22Rv1 (cell line): Measurements from ENCODE around the gene DESI2.

Experiments used
- ZFX ChIP-seq: fragments of 450-650 bp; IDR thresholded peaks from 2 replicates; pipeline ENCODE4 v1.6.1; 2017; ENCODE audit warnings: antibody characterized with exemption, borderline replicate concordance
- TF ChIP-seq, protein P1 (sequence below): fragments of 450-650 bp; IDR thresholded peaks from 2 replicates; pipeline ENCODE4 v1.5.1; 2017; ENCODE audit warnings: mild to moderate bottlenecking

DNA sequence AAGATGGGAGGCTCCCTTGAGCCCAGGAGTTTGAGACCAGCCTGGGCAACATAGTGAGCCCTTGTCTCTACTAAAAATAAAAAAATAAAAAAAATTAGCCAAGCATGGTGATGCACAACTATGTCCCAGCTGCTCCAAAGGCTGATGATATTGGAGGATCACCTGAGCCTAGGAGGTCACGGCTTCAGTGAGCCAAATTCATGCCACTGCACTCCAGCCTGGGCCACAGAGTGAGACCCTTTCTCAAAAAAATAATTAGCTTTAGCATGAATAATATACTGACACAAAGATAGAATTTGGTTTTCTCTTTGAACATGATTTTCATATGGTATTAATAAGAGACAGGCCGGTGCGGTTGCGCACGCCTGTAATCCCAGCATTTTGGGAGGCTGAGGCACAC, 88.8 kb downstream of the DESI2 start:
- TF ChIP-seq, protein P1, sequence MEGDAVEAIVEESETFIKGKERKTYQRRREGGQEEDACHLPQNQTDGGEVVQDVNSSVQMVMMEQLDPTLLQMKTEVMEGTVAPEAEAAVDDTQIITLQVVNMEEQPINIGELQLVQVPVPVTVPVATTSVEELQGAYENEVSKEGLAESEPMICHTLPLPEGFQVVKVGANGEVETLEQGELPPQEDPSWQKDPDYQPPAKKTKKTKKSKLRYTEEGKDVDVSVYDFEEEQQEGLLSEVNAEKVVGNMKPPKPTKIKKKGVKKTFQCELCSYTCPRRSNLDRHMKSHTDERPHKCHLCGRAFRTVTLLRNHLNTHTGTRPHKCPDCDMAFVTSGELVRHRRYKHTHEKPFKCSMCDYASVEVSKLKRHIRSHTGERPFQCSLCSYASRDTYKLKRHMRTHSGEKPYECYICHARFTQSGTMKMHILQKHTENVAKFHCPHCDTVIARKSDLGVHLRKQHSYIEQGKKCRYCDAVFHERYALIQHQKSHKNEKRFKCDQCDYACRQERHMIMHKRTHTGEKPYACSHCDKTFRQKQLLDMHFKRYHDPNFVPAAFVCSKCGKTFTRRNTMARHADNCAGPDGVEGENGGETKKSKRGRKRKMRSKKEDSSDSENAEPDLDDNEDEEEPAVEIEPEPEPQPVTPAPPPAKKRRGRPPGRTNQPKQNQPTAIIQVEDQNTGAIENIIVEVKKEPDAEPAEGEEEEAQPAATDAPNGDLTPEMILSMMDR = no peak
- no peak for TF ChIP-seq ZFX
